Type B pancreatic cell (in vitro differentiated cells): ENCODE measurements around the gene GNAI1. TPM values are rescaled to one million over a fixed set of nuclear protein-coding genes. Genes with fewer than 3 reads are reported as not detected.

ENCODE experiments used
- DNase-seq: peaks from one replicate; pipeline ENCODE4 v3.0.0; 2021; ENCODE audit warnings: mixed read lengths; ENCODE audit not compliant: unreplicated experiment; ENCODE audit errors: extremely low spot score
- H3K27ac Mint-ChIP-seq: 2 replicates; pipeline ENCODE4 v1.8.0; 2021; ENCODE audit warnings: mild to moderate bottlenecking, mixed read lengths
- H3K27me3 Mint-ChIP-seq: 2 replicates; pipeline ENCODE4 v1.8.0; 2021; ENCODE audit warnings: mixed read lengths
- H3K36me3 Mint-ChIP-seq: 2 replicates; pipeline ENCODE4 v1.8.0; 2021; ENCODE audit warnings: mixed read lengths
- H3K4me1 Mint-ChIP-seq: one replicate; pipeline ENCODE4 v1.8.0; 2021; ENCODE audit warnings: mixed read lengths; ENCODE audit not compliant: unreplicated experiment
- H3K4me3 Mint-ChIP-seq: 2 replicates; pipeline ENCODE4 v1.8.0; 2021; ENCODE audit warnings: mild to moderate bottlenecking, mixed read lengths
- H3K9me3 Mint-ChIP-seq: 2 replicates; pipeline ENCODE4 v1.8.0; 2021; ENCODE audit warnings: mixed read lengths
- CTCF ChIP-seq: fragments of 200-600 bp; sonication (generic); conservative IDR thresholded peaks from 2 replicates; pipeline ENCODE4 v1.5.0; 2021; ENCODE audit warnings: antibody characterized with exemption, mild to moderate bottlenecking
- total RNA-seq: library from RNA; stranded (reverse); gene quantifications from 2 replicates; pipeline ENCODE4 v1.2.1, GENCODE V29; 2021; ENCODE audit warnings: low replicate concordance

The GNAI1 gene
- total RNA-seq, 1 donor from 2014 or later = 39.2 TPM

- no peak for TF ChIP-seq CTCF
- DNase-seq = no peak
- Mint-ChIP-seq H3K9me3 (no peaks in the 10 kb centered on the region), H3K27me3 (no peaks in the 10 kb centered on the region), H3K4me1 (peaks cover 5% of the 10 kb centered on the region), H3K27ac (no peak overlapping the region), H3K4me3 (no peak overlapping the region), H3K36me3 (no peaks in the 10 kb centered on the region)
Measured at GRCh38 chr7:80272560-80273239, 138.1 kb downstream of the GNAI1 start.

GRCh38 chr7:80273327-80273726 is 138.7 kb downstream of the GNAI1 start:
- Mint-ChIP-seq H3K36me3 (no peaks in the 10 kb centered on the region), H3K4me1 (peaks cover 11% of the 10 kb centered on the region), H3K4me3 (no peak overlapping the region), H3K27ac (no peak overlapping the region), H3K27me3 (no peaks in the 10 kb centered on the region), H3K9me3 (no peaks in the 10 kb centered on the region)
- DNase-seq = no peak
- no peak for TF ChIP-seq CTCF

GRCh38 chr7:80275192-80275605 is 140.6 kb downstream of the GNAI1 start:
- Mint-ChIP-seq H3K36me3 (no peaks in the 10 kb centered on the region), H3K27ac (no peak overlapping the region), H3K4me1 (peaks cover 11% of the 10 kb centered on the region), H3K4me3 (no peak overlapping the region), H3K27me3 (no peaks in the 10 kb centered on the region), H3K9me3 (no peaks in the 10 kb centered on the region)
- TF ChIP-seq CTCF = no peak
- no peak for DNase-seq
